Measurements from ENCODE around the gene IGF1R.

DNA sequence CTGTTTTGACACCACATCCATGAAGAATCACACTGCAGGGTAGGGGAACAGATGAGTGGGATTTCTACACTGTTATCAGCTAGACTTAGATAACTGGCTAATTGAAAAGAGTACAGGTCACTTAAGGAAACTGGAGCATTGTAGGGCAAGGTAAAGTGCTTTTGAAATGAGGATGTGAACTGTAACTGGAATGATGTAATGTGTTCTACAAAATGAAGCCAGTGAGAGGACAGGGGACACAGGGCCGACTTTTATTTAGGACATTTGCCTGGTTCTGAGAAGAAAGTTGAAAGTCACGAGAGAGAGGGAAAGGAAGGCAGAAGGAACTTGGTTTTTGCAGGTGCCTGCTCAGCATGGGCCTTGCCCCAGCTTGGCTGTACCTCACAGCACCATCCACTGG, 50.5 kb downstream of the IGF1R start:
- TF ChIP-seq, protein P1, sequence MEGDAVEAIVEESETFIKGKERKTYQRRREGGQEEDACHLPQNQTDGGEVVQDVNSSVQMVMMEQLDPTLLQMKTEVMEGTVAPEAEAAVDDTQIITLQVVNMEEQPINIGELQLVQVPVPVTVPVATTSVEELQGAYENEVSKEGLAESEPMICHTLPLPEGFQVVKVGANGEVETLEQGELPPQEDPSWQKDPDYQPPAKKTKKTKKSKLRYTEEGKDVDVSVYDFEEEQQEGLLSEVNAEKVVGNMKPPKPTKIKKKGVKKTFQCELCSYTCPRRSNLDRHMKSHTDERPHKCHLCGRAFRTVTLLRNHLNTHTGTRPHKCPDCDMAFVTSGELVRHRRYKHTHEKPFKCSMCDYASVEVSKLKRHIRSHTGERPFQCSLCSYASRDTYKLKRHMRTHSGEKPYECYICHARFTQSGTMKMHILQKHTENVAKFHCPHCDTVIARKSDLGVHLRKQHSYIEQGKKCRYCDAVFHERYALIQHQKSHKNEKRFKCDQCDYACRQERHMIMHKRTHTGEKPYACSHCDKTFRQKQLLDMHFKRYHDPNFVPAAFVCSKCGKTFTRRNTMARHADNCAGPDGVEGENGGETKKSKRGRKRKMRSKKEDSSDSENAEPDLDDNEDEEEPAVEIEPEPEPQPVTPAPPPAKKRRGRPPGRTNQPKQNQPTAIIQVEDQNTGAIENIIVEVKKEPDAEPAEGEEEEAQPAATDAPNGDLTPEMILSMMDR (IDR thresholded peaks at IDR 0.05; ENCODE audit: low read depth, low read length): no peak
- no peak for TF ChIP-seq EZH2phosphoT487 (IDR thresholded peaks at IDR 0.05; ENCODE audit: low read depth)
